AG09309 (cell line): Measurements from ENCODE around the gene SMNDC1.

Source experiments
- DNase-seq: peaks from one replicate; pipeline ENCODE4 v3.0.0-alpha.2; 2010; ENCODE audit warnings: low read depth
- H3K4me3 ChIP-seq: 2 replicates; pipeline ENCODE4 v1.5.1; 2011; ENCODE audit warnings: mild to moderate bottlenecking, low read depth, low read length, moderate library complexity; ENCODE audit not compliant: control insufficient read depth
- CTCF ChIP-seq: IDR thresholded peaks from 2 replicates; pipeline ENCODE4 v1.5.1; 2011; ENCODE audit warnings: mild to moderate bottlenecking, low read depth, low read length, inconsistent platforms; ENCODE audit not compliant: insufficient read depth, control insufficient read depth; ENCODE audit errors: missing control alignments

SMNDC1 gene

DNA sequence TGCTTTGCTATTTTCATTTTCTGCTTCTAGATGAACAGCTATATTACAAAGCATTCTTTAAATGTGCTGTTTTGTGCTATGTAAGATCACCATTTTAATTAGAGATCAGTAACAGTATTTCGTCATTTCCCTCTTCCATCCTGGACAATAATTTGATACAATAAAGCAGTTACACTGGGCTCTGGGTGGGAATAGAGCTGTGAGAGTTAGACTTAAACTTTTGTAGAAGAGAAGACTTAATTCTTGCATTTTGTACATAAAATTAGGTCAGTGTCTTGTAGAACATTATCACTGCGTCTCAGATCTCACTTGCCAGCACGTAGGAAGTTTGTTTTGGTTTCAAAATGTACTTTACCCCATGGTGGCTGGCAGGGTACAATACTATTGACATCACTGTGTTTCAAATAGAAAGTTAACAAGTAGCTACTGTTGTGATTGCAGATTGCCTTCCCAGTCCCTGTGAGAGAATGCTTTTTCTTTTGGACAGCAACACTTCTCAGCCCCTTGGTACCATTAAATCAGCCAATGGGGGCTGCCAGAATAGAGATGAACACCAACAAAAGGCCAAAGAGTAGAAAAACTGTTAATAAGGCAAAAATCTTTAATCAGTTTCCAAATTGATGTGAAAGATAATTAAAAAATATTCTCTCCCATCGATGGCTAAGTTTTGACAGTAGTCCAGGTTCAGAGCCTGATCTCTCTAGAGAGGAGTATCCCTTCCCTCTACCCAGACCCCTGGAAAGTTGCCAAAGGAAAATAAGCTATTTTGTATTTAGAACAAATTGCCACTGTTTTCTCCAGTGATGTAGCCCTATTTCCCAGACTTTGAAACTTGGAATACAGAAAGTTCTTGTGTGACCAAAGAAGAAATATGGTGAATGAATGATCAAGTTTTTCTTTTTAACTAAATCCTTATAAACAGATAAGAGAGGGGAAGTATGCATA, 35.1 kb downstream of the SMNDC1 start:
- no peak for DNase-seq
- no peak for TF ChIP-seq CTCF

GRCh38 chr10:110268971-110269370, 35.7 kb downstream of the SMNDC1 start:
- DNase-seq, result no peak
- no peak for TF ChIP-seq CTCF
- no peak overlapping the region for H3K4me3 ChIP-seq

More for the DNA sequence above, 35.1 kb downstream of the SMNDC1 start:
- H3K4me3 ChIP-seq, result no peak overlapping the region

DNA sequence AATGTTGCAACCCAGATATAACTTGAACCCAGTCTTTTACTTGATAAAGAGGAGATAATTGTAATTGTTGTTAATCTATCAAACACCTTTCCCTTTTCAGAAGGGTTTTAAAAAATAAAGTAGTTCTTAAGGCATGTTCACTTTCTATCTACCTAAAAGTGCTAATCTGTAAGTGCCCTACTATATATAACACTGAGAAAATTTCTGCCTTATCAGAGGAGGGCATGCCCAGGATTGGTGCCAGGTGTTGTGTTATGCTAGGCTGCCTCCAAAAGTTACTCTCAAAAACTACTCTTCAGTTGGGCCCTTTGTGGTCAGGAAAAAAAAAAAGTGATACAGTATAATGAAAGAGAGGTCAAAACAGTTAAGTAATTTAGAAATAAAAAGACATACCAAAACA, 36.3 kb downstream of the SMNDC1 start:
- DNase-seq, result no peak
- TF ChIP-seq CTCF, result no peak
- no peak overlapping the region for H3K4me3 ChIP-seq

DNA sequence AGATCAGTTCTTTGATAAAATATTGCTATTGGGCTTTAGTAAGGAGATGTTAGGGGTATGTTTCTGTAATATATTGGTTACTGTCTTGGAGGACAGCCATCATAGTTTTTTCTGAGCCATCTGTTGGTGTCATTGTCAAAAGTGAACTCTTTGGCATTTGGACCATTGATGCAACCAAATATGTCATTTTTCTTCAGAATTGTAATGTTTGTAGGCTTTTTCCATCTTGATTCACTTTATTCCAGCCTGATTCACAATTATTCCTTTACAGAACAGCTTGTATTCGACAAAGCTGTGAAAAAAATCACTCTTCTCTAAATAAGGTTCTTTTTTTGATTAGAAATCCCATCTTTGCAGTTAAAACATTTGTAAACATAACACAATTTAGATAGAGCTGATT, 37.4 kb downstream of the SMNDC1 start:
- TF ChIP-seq CTCF, result no peak
- no peak for DNase-seq
- H3K4me3 ChIP-seq, result no peak overlapping the region

- DNase-seq, result no peak
- no peak overlapping the region for H3K4me3 ChIP-seq
- no peak for TF ChIP-seq CTCF
Observed at GRCh38 chr10:110265573-110266193, 39.0 kb downstream of the SMNDC1 start.

DNA sequence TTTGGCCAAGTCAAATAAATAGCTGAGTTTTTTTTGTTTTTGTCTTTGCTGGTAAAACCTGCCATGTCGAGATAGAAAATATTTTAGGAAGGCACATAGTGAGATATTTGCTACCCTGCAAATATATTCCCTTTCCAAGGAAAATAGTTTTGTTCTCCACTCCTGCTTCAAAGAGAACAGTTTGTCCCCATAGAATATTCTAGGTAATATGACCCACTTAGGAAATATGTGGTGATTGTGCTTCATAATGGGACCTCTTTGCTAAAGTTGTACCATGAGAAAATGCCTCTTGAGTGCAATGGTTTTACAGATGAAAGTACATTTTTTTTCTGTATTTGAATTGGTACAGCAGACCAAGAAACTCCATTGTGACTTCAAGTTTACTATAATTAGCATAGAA, 41.6 kb downstream of the SMNDC1 start:
- no peak overlapping the region for H3K4me3 ChIP-seq
- TF ChIP-seq CTCF, result no peak
- DNase-seq, result no peak
